SU-DHL-6 (cell line): ENCODE data around the gene FFAR1.
"Not testable (repeated sequence)": the region's sequence is repeated elsewhere in the genome, so short reads cannot be mapped to it uniquely, and the experiment has no call there.

Experiments
- H2AFZ ChIP-seq: fragments of 200-600 bp; sonication (generic); 2 replicates; pipeline ENCODE4 v1.6.1; 2014; ENCODE audit warnings: low read depth, mild to moderate bottlenecking, moderate library complexity, mixed read lengths, antibody characterized with exemption, low read length; ENCODE audit not compliant: severe bottlenecking
- H3F3A ChIP-seq: fragments of 200-600 bp; shearing (Covaris generic); 2 replicates; pipeline ENCODE4 v1.6.0; 2016; ENCODE audit warnings: antibody characterized with exemption, mild to moderate bottlenecking; ENCODE audit not compliant: insufficient read depth
- H3K27ac ChIP-seq: fragments of 200-600 bp; sonication (generic); 2 replicates; pipeline ENCODE4 v1.5.1; 2016; ENCODE audit warnings: low read depth, mild to moderate bottlenecking, low read length, moderate library complexity, mixed read lengths
- H3K27me3 ChIP-seq: fragments of 200-600 bp; sonication (generic), shearing (Covaris generic); 2 replicates; pipeline ENCODE4 v1.6.0; 2014; ENCODE audit warnings: mild to moderate bottlenecking, low read length
- H3K36me3 ChIP-seq: fragments of 200-600 bp; sonication (generic); 2 replicates; pipeline ENCODE4 v1.6.1; 2014; ENCODE audit warnings: mild to moderate bottlenecking, low read length, mixed read lengths
- H3K4me2 ChIP-seq: fragments of 300-600, 200-600 bp; shearing (Covaris generic), sonication (generic); 2 replicates; pipeline ENCODE4 v1.6.0; 2014; ENCODE audit warnings: low read length, low read depth, mild to moderate bottlenecking; ENCODE audit not compliant: poor library complexity, severe bottlenecking
- H3K4me3 ChIP-seq: fragments of 200-600 bp; sonication (generic); 2 replicates; pipeline ENCODE4 v1.5.1; 2014; ENCODE audit warnings: antibody characterized with exemption, low read length, mild to moderate bottlenecking, mixed read lengths; ENCODE audit not compliant: insufficient read depth, poor library complexity, severe bottlenecking
- H3K79me2 ChIP-seq: fragments of 200-600 bp; sonication (generic); 2 replicates; pipeline ENCODE4 v1.6.1; 2014; ENCODE audit warnings: mild to moderate bottlenecking, low read length, moderate library complexity; ENCODE audit not compliant: insufficient read depth
- H3K9ac ChIP-seq: fragments of 200-600 bp; sonication (generic); 2 replicates; pipeline ENCODE4 v1.7.0; 2014; ENCODE audit warnings: mild to moderate bottlenecking, low read length
- H3K9me2 ChIP-seq: fragments of 200-600 bp; sonication (generic); replicated peaks from 2 replicates; pipeline ENCODE4 v1.6.1; 2014; ENCODE audit warnings: low read length; ENCODE audit not compliant: insufficient read depth
- H3K9me3 ChIP-seq: fragments of 200-600 bp; sonication (generic); 2 replicates; pipeline ENCODE4 v1.6.1; 2014; ENCODE audit warnings: low read length, mixed read lengths; ENCODE audit not compliant: insufficient read depth
- H4K20me1 ChIP-seq: fragments of 200-600 bp; sonication (generic); 2 replicates; pipeline ENCODE4 v1.6.1; 2014; ENCODE audit warnings: low read depth, mild to moderate bottlenecking, antibody characterized with exemption, low read length, moderate library complexity, mixed read lengths
- CTCF ChIP-seq: fragments of 200-600 bp; sonication (generic); IDR thresholded peaks from one replicate; pipeline ENCODE4 v1.5.1; 2017; ENCODE audit warnings: antibody characterized with exemption, mild to moderate bottlenecking, low read length, moderate library complexity; ENCODE audit not compliant: insufficient read depth, poor library complexity, severe bottlenecking
- EZH2phosphoT487 ChIP-seq: fragments of 200-600 bp; sonication (generic), shearing (Covaris generic); conservative IDR thresholded peaks from 2 replicates; pipeline ENCODE4 v1.6.1; 2018; ENCODE audit warnings: mild to moderate bottlenecking, antibody characterized with exemption, low read length, moderate library complexity, mixed read lengths

Gene FFAR1

GRCh38 chr19:35377656-35378055 lies 30.0 kb downstream of the FFAR1 start:
- Histone ChIP-seq H3K9ac (no peak overlapping the region), H3K4me2 (no peak overlapping the region), H4K20me1 (no peaks in the 10 kb centered on the region), H3K27me3 (no peaks in the 10 kb centered on the region), H3K9me3 (no peaks in the 10 kb centered on the region), H2AFZ (no peak overlapping the region), H3K4me3 (no peak overlapping the region), H3F3A (no peaks in the 10 kb centered on the region), H3K9me2 (no peaks in the 10 kb centered on the region), H3K27ac (no peak overlapping the region), H3K36me3 (no peaks in the 10 kb centered on the region), H3K79me2 (no peaks in the 10 kb centered on the region)
- TF ChIP-seq EZH2phosphoT487 = no peak
- TF ChIP-seq CTCF = no peak

GRCh38 chr19:35378356-35378755 lies 30.7 kb downstream of the FFAR1 start:
- no peak overlapping the region for H3K4me3 ChIP-seq
- H3K9me2 ChIP-seq = no peaks in the 10 kb centered on the region
- TF ChIP-seq EZH2phosphoT487 (no peak), CTCF (no peak)
- H3K9ac ChIP-seq = no peak overlapping the region
- no peaks in the 10 kb centered on the region for H3F3A ChIP-seq
- H3K27ac ChIP-seq = no peak overlapping the region
- no peak overlapping the region for H3K4me2 ChIP-seq
- H4K20me1 ChIP-seq = no peaks in the 10 kb centered on the region
- H2AFZ ChIP-seq = no peak overlapping the region
- H3K27me3 ChIP-seq = no peaks in the 10 kb centered on the region
- H3K36me3 ChIP-seq = no peaks in the 10 kb centered on the region
- H3K79me2 ChIP-seq = no peaks in the 10 kb centered on the region
- H3K9me3 ChIP-seq = no peaks in the 10 kb centered on the region; the same call in 1 of the 2 replicates

- not testable (repeated sequence) for H4K20me1 ChIP-seq, H3K36me3 ChIP-seq, H2AFZ ChIP-seq, H3K27ac ChIP-seq, H3F3A ChIP-seq, H3K9ac ChIP-seq, H3K9me2 ChIP-seq, H3K27me3 ChIP-seq, H3K9me3 ChIP-seq, H3K4me3 ChIP-seq, H3K79me2 ChIP-seq, H3K4me2 ChIP-seq
Measured at GRCh38 chr19:35379545-35379944, 31.8 kb downstream of the FFAR1 start.

GRCh38 chr19:35379992-35380391 lies 32.3 kb downstream of the FFAR1 start:
- TF ChIP-seq CTCF (no peak), EZH2phosphoT487 (no peak)
- Histone ChIP-seq H4K20me1 (no peaks in the 10 kb centered on the region), H3F3A (no peaks in the 10 kb centered on the region), H3K9ac (no peak overlapping the region), H3K4me3 (no peak overlapping the region), H3K36me3 (no peaks in the 10 kb centered on the region), H3K79me2 (no peaks in the 10 kb centered on the region), H3K9me3 (peaks cover 5% of the 10 kb centered on the region; the same call in 1 of the 2 replicates), H3K27ac (no peak overlapping the region), H3K9me2 (no peaks in the 10 kb centered on the region), H3K4me2 (no peak overlapping the region), H3K27me3 (no peaks in the 10 kb centered on the region), H2AFZ (no peak overlapping the region)
